H1 (cell line): ENCODE data around the gene TGM6. TPM values are rescaled to one million over a fixed set of nuclear protein-coding genes. Genes with fewer than 3 reads are reported as not detected.

Experiments used
- CTCF ChIA-PET: fragments of 300-600 bp; sonication (Branson Sonifier 250); formaldehyde crosslinking; loops from one replicate; lab custom pipeline; 2021; ENCODE audit not compliant: partially characterized antibody; lab: Charles Lee
- POLR2A ChIA-PET: fragments of 300-600 bp; sonication (Branson Sonifier 250); formaldehyde crosslinking; loops from one replicate; lab custom pipeline; 2021; ENCODE audit warnings: inconsistent platforms; ENCODE audit not compliant: partially characterized antibody; lab: Charles Lee
- DNase-seq, 2 experiments: peaks; one replicate each; pipeline versions ENCODE4 v3.0.0 to v3.0.0-alpha.2; 2010 to 2022; ENCODE audit warnings: low spot score in 2 of 2, low read depth in 1 of 2, mixed read lengths in 1 of 2
- FAIRE-seq: peaks from 2 replicates; lab custom pipeline; 2011; peaks lifted over from hg19 to GRCh38; lab: Jason Lieb, UNC
- H2AFZ ChIP-seq: 2 replicates; pipeline ENCODE4 v1.8.1; 2012; ENCODE audit warnings: low read length, inconsistent platforms
- H2AK5ac ChIP-seq: 2 replicates; pipeline ENCODE4 v1.6.1; 2013; ENCODE audit warnings: low read depth, low read length
- H2BK120ac ChIP-seq: replicated peaks from 2 replicates; pipeline ENCODE3; 2013; ENCODE audit warnings: low read depth, low read length, inconsistent platforms
- H2BK12ac ChIP-seq: 2 replicates; pipeline ENCODE4 v1.6.1; 2013; ENCODE audit warnings: low read depth, low read length
- H2BK15ac ChIP-seq: 2 replicates; pipeline ENCODE4 v1.6.1; 2013; ENCODE audit warnings: low read length
- H2BK20ac ChIP-seq: 2 replicates; pipeline ENCODE4 v1.6.1; 2013; ENCODE audit warnings: low read length
- H2BK5ac ChIP-seq: 2 replicates; pipeline ENCODE4 v1.6.1; 2013; ENCODE audit warnings: low read depth, low read length
- H3K14ac ChIP-seq: 2 replicates; pipeline ENCODE4 v1.6.1; 2013; ENCODE audit warnings: inconsistent platforms; ENCODE audit not compliant: insufficient read length
- H3K18ac ChIP-seq: 2 replicates; pipeline ENCODE4 v1.6.1; 2013; ENCODE audit warnings: low read length; ENCODE audit errors: extremely low read depth
- H3K23ac ChIP-seq: 2 replicates; pipeline ENCODE4 v1.6.1; 2013; ENCODE audit warnings: inconsistent platforms; ENCODE audit not compliant: insufficient read length
- H3K23me2 ChIP-seq: 2 replicates; pipeline ENCODE4 v1.6.1; 2013; ENCODE audit warnings: low read depth, low read length
- H3K27ac ChIP-seq: 2 replicates; pipeline ENCODE4 v1.6.1; 2011; ENCODE audit warnings: low read depth, low read length, inconsistent platforms
- H3K27me3 ChIP-seq, 4 experiments: replicated peaks in 1 of 4; 1 replicate in 1 of 4; 2 replicates in 3 of 4; pipeline versions ENCODE4 v1.6.1 to v1.8.1; 2011 to 2013; ENCODE audit warnings: low read length in 3 of 4, mild to moderate bottlenecking in 3 of 4, inconsistent platforms in 2 of 4, mixed read lengths in 2 of 4, moderate library complexity in 1 of 4; ENCODE audit not compliant: control insufficient read depth in 3 of 4, insufficient read depth in 3 of 4; ENCODE audit errors: extremely low read depth in 1 of 4
- H3K36me3 ChIP-seq, 4 experiments: 2 replicates each; pipeline versions ENCODE4 v1.6.1 to v1.8.1; 2011 to 2013; ENCODE audit warnings: mild to moderate bottlenecking in 4 of 4, low read length in 3 of 4, moderate library complexity in 2 of 4, control low read depth in 1 of 4, inconsistent platforms in 1 of 4; ENCODE audit not compliant: insufficient read depth in 4 of 4, control insufficient read depth in 2 of 4
- H3K4ac ChIP-seq: replicated peaks from 2 replicates; pipeline ENCODE3; 2013; ENCODE audit warnings: low read length, low read depth, mixed read lengths, inconsistent platforms; ENCODE audit not compliant: insufficient read length
- H3K4me1 ChIP-seq, 4 experiments: replicated peaks in 1 of 4; 1 replicate in 1 of 4; 2 replicates in 3 of 4; pipeline versions ENCODE4 v1.6.1 to v1.8.1; 2011 to 2013; ENCODE audit warnings: low read length in 3 of 4, inconsistent platforms in 2 of 4, mixed read lengths in 1 of 4; ENCODE audit not compliant: insufficient read depth in 4 of 4, control insufficient read depth in 3 of 4
- H3K4me2 ChIP-seq, 2 experiments: 2 replicates each; pipeline versions ENCODE4 v1.6.1 to v1.8.1; 2011 to 2013; ENCODE audit warnings: low read depth in 2 of 2, low read length in 2 of 2, control low read depth in 1 of 2, inconsistent platforms in 1 of 2, mild to moderate bottlenecking in 1 of 2; ENCODE audit not compliant: insufficient read depth in 1 of 2
- H3K4me3 ChIP-seq, 4 experiments: fragments of 200-600, 300-600 bp in 1 of 4; sonication (generic), shearing (Covaris generic), sonication (Bioruptor Twin) in 1 of 4; 2 replicates each; pipeline versions ENCODE4 v1.5.1 to v1.8.1; 2011 to 2016; ENCODE audit warnings: low read length in 4 of 4, low read depth in 3 of 4, control low read depth in 2 of 4, inconsistent platforms in 2 of 4, mild to moderate bottlenecking in 2 of 4, mixed read lengths in 1 of 4, moderate library complexity in 1 of 4; ENCODE audit not compliant: insufficient read depth in 2 of 4; ENCODE audit errors: extremely low read depth in 1 of 4
- H3K56ac ChIP-seq: replicated peaks from 2 replicates; pipeline ENCODE3; 2013; ENCODE audit warnings: low read depth, mild to moderate bottlenecking, mixed read lengths, low read length, inconsistent platforms; ENCODE audit not compliant: insufficient read length
- H3K79me1 ChIP-seq: 2 replicates; pipeline ENCODE4 v1.6.1; 2013; ENCODE audit warnings: low read depth, low read length, control low read depth
- H3K79me2 ChIP-seq, 2 experiments: 2 replicates each; pipeline versions ENCODE4 v1.6.1 to v1.8.1; 2012 to 2013; ENCODE audit warnings: low read length in 2 of 2, mild to moderate bottlenecking in 2 of 2, inconsistent platforms in 1 of 2; ENCODE audit not compliant: insufficient read depth in 2 of 2, control insufficient read depth in 1 of 2
- H3K9ac ChIP-seq, 4 experiments: replicated peaks in 1 of 4; 1 replicate in 1 of 4; 2 replicates in 3 of 4; pipeline versions ENCODE4 v1.6.1 to v1.8.1; 2011 to 2013; ENCODE audit warnings: low read depth in 3 of 4, low read length in 3 of 4, control low read depth in 2 of 4, mild to moderate bottlenecking in 2 of 4, moderate library complexity in 2 of 4, inconsistent platforms in 1 of 4; ENCODE audit errors: extremely low read depth in 1 of 4
- H3K9me3 ChIP-seq, 2 experiments: 2 replicates each; pipeline versions ENCODE4 v1.6.1 to v1.8.1; 2012 to 2013; ENCODE audit warnings: mild to moderate bottlenecking in 2 of 2, moderate library complexity in 2 of 2, control low read depth in 1 of 2, inconsistent platforms in 1 of 2, low read depth in 1 of 2, low read length in 1 of 2, mixed read lengths in 1 of 2; ENCODE audit not compliant: insufficient read depth in 2 of 2
- H4K20me1 ChIP-seq, 2 experiments: replicated peaks in 1 of 2; 2 replicates each; pipeline versions ENCODE3 to v1.8.1; 2011 to 2013; ENCODE audit warnings: inconsistent platforms in 2 of 2, low read length in 2 of 2, mild to moderate bottlenecking in 1 of 2; ENCODE audit not compliant: insufficient read depth in 2 of 2, control insufficient read depth in 1 of 2
- H4K5ac ChIP-seq: 2 replicates; pipeline ENCODE4 v1.6.1; 2013; ENCODE audit warnings: low read length, low read depth, mixed read lengths, inconsistent platforms; ENCODE audit not compliant: insufficient read length
- H4K8ac ChIP-seq: 2 replicates; pipeline ENCODE4 v1.8.0; 2013; ENCODE audit warnings: mild to moderate bottlenecking, moderate library complexity, low read length, inconsistent platforms; ENCODE audit not compliant: insufficient read depth; ENCODE audit errors: extremely low read depth
- H4K91ac ChIP-seq: replicated peaks from 2 replicates; pipeline ENCODE3; 2013; ENCODE audit warnings: low read length, mixed read lengths, inconsistent platforms; ENCODE audit not compliant: insufficient read length
- CREB1 ChIP-seq: IDR thresholded peaks from 2 replicates; pipeline ENCODE4 v1.6.1; 2012; ENCODE audit warnings: inconsistent platforms
- GTF2F1 ChIP-seq: IDR thresholded peaks from 2 replicates; pipeline ENCODE4 v1.6.1; 2012; ENCODE audit warnings: low read depth, low read length, improper control_type of control experiment, borderline replicate concordance
- HDAC2 ChIP-seq, 2 experiments: fragments of 300-600 bp in 1 of 2; sonication (generic) in 1 of 2; IDR thresholded peaks; 2 replicates each; pipeline ENCODE4 v1.6.1; 2011 to 2012; ENCODE audit warnings: low read depth in 2 of 2, low read length in 2 of 2, mild to moderate bottlenecking in 2 of 2, moderate library complexity in 2 of 2, borderline replicate concordance in 1 of 2, inconsistent platforms in 1 of 2
- POLR2A ChIP-seq, 2 experiments: IDR thresholded peaks; 1 replicate in 1 of 2; 2 replicates in 1 of 2; pipeline ENCODE4 v1.6.1; 2011; ENCODE audit warnings: low read depth in 2 of 2, low read length in 2 of 2, mild to moderate bottlenecking in 2 of 2; ENCODE audit errors: control extremely low read depth in 1 of 2
- RXRA ChIP-seq: IDR thresholded peaks from 2 replicates; pipeline ENCODE4 v1.6.1; 2011; ENCODE audit warnings: low read depth, mild to moderate bottlenecking, low read length, moderate library complexity; ENCODE audit not compliant: insufficient read depth
- SAP30 ChIP-seq: fragments of 300-600 bp; sonication (generic); IDR thresholded peaks from 2 replicates; pipeline ENCODE4 v1.7.1; 2012; ENCODE audit warnings: low read length, moderate library complexity, mild to moderate bottlenecking, inconsistent platforms; ENCODE audit not compliant: insufficient read depth, insufficient replicate concordance
- WGBS, 2 experiments: shearing (Covaris generic) in 1 of 2; methylation state at CpG; one replicate each; pipeline versions ENCODE4 v1.1.6 to v1.1.7; 2013 to 2015; ENCODE audit warnings: low lambda C conversion rate in 2 of 2, mixed read lengths in 2 of 2, inconsistent platforms in 1 of 2, low coverage in 1 of 2, missing lambda C conversion rate in 1 of 2; ENCODE audit not compliant: insufficient replicate concordance in 2 of 2, insufficient coverage in 1 of 2, insufficient read length in 1 of 2; ENCODE audit errors: extremely low coverage in 1 of 2, missing lambda C conversion rate in 1 of 2; 5-methylcytosine and 5-hydroxymethylcytosine counted together
- polyA plus RNA-seq, 7 experiments: library from polyadenylated mRNA; depleted of rRNA in 3 of 7; stranded (reverse) in 5 of 7; unstranded in 2 of 7; fragments of >200 nt in 5 of 7; fragments of 200-250 nt in 2 of 7; gene quantifications; 1 replicate in 5 of 7; 2 replicates in 1 of 7; 4 replicates in 1 of 7; pipeline versions ENCODE4 v1.2.1 to v1.2.3, GENCODE V29; 2011 to 2013; ENCODE audit warnings: missing spikeins in 2 of 7, mixed read lengths in 2 of 7
- total RNA-seq: library from RNA; stranded (reverse); fragmentation: NEBNext Ultra II Directional; extraction: Animal tissue kit (Norgen Biotek cat#: 25700); gene quantifications from 2 replicates; pipeline ENCODE4 v1.2.1, GENCODE V29; 2021
- TF ChIP-seq, protein P1 (sequence below): IDR thresholded peaks from 2 replicates; pipeline ENCODE4 v1.6.1; 2012; ENCODE audit warnings: inconsistent platforms

TGM6 gene
- total and polyA plus RNA-seq, 2 of the 8 experiments (the other 6 are each of a cell fraction or from before 2014, with no cell fraction given), result 0.03 TPM; not detected in 1

DNA sequence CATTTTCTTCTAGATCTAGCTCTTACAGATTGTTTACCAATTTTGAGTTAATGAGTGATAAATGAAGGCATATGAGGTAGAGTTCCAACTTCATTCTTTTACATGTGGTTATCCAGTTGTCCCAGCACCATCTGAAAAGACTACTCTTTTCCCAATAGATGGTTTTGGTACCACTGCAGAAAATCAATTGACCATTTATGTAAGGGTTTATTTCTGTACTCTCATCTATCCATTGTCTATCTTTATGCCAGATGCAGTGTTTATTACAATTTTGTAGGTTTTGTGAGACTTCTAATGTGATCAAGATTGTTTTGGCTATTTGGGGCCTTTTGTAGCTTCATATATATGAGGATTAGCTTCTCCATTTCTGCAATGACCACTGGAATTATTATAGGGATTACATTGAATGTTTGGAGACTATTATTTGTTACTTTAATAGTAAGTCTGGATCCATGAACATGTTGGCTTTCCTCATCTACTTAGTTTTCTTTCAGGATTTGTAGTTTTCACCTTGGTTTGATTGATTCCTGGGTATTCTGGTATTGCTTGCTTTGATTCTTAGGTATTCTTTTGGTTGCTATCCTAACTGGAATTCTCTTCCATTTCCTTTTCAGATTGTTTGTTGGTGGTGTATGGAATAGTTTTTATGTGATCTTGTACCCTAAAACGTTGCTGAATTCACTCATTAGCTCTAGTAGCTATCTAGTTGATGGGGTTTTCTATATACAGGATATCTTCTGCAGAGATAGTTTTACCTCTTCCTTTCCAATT lies 79.5 kb downstream of the TGM6 start:
- no peak overlapping the region for H3K14ac ChIP-seq
- no peak overlapping the region for H3K4me2 ChIP-seq
- POLR2A ChIA-PET, result interaction anchor here (0.9 to 8.0 kb wide), 6 partner anchors 9 to 180 kb away, joined by 3 to 119 read pairs (median 4); partner anchors contain the start of gene SNRPB
- CTCF ChIA-PET, result interaction anchor here (0.6 to 1.9 kb wide), 6 partner anchors 8 to 211 kb away, joined by 3 to 5 read pairs (median 3); no protein-coding TSS in a partner anchor
- peaks cover 0 to 10% of the 10 kb centered on the region in 2 experiments; a peak in 1 of 4 replicates for H3K79me2 ChIP-seq
- H3K27me3 ChIP-seq, result no peaks in the 10 kb centered on the region
- no peak for TF ChIP-seq SAP30
- no peak for TF ChIP-seq RXRA
- 0 out of 3 replicates have a peak, but pooled peaks of 1 of the 2 experiments have one; percentile 16 for TF ChIP-seq POLR2A (IDR thresholded peaks at IDR 0.05; ENCODE audit: control extremely low read depth in 1 of 2, low read depth in 2 of 2, low read length in 2 of 2)
- no peak for TF ChIP-seq CREB1
- 0 out of 2 replicates have a peak, but pooled peaks have one; percentile 42 for TF ChIP-seq GTF2F1
- TF ChIP-seq, protein P1, sequence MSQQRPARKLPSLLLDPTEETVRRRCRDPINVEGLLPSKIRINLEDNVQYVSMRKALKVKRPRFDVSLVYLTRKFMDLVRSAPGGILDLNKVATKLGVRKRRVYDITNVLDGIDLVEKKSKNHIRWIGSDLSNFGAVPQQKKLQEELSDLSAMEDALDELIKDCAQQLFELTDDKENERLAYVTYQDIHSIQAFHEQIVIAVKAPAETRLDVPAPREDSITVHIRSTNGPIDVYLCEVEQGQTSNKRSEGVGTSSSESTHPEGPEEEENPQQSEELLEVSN, result no peak
- no peak for TF ChIP-seq HDAC2 (IDR thresholded peaks at IDR 0.05; ENCODE audit: borderline replicate concordance in 1 of 2, low read depth in 2 of 2, low read length in 2 of 2)
- no peak overlapping the region for H2BK20ac ChIP-seq
- H3K27ac ChIP-seq, result no peak overlapping the region
- H3K18ac ChIP-seq, result no peak overlapping the region
- H4K91ac ChIP-seq, result no peak overlapping the region
- H3K9ac ChIP-seq, result no peak overlapping the region
- H3K9me3 ChIP-seq, result no peaks in the 10 kb centered on the region
- no peak overlapping the region for H2AK5ac ChIP-seq
- DNase-seq (no peak), FAIRE-seq (no peak)
- H2BK15ac ChIP-seq, result no peak overlapping the region
- H2BK5ac ChIP-seq, result no peak overlapping the region
- H3K36me3 ChIP-seq, result peaks cover 41 to 65% (median 54%) of the 10 kb centered on the region in 4 experiments
- no peaks in the 10 kb centered on the region for H3K23me2 ChIP-seq
- H4K5ac ChIP-seq, result no peak overlapping the region
- H2AFZ ChIP-seq, result no peak overlapping the region
- H3K4me3 ChIP-seq, result no peak overlapping the region
- H2BK12ac ChIP-seq, result no peak overlapping the region
- H4K20me1 ChIP-seq, result peaks cover 11 to 13% of the 10 kb centered on the region in 2 experiments
- no peak overlapping the region for H3K4ac ChIP-seq
- WGBS, 2 experiments, result 72% methylated on average over 1 of the region's 1 CpG; no CpG with 5 or more reads in 1 of the 2 experiments
- no peaks in the 10 kb centered on the region; the same call in 1 of the 2 replicates for H3K79me1 ChIP-seq
- no peak overlapping the region for H3K56ac ChIP-seq
- H4K8ac ChIP-seq, result no peak overlapping the region
- H3K23ac ChIP-seq, result no peak overlapping the region
- H2BK120ac ChIP-seq, result no peak overlapping the region
- H3K4me1 ChIP-seq, result no peaks in the 10 kb centered on the region
